ENCODE measurements around the gene NHSL2.

DNA sequence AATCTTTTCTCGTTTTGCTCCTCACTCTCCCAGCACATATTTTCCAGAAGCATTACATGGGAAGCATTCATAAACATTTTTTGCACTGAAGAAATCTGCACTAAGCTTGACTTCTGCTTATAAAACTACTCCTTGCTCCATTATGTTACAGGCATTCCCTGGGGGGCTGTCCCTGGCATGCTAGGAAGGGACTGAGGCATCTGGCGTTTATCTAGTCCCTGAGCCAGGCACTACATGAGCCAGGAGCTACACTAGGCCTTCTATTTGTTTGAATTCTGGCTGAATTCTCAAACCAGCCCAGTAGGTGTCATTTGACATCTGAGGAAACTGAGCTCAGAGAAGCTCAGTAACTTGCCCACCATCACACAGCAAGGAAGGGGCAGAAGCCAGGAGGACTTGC is 43.3 kb downstream of the NHSL2 start:
- TF ChIP-seq POLR2A (IDR thresholded peaks at IDR 0.05) = no peak
- TF ChIP-seq, protein P1, sequence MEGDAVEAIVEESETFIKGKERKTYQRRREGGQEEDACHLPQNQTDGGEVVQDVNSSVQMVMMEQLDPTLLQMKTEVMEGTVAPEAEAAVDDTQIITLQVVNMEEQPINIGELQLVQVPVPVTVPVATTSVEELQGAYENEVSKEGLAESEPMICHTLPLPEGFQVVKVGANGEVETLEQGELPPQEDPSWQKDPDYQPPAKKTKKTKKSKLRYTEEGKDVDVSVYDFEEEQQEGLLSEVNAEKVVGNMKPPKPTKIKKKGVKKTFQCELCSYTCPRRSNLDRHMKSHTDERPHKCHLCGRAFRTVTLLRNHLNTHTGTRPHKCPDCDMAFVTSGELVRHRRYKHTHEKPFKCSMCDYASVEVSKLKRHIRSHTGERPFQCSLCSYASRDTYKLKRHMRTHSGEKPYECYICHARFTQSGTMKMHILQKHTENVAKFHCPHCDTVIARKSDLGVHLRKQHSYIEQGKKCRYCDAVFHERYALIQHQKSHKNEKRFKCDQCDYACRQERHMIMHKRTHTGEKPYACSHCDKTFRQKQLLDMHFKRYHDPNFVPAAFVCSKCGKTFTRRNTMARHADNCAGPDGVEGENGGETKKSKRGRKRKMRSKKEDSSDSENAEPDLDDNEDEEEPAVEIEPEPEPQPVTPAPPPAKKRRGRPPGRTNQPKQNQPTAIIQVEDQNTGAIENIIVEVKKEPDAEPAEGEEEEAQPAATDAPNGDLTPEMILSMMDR (IDR thresholded peaks at IDR 0.05) = no peak
